LNCaP clone FGC (cell line): ENCODE measurements around the gene SSR4.

ENCODE experiments used
- DNase-seq: peaks from one replicate; pipeline ENCODE4 v3.0.0-alpha.2; 2011; ENCODE audit warnings: low read depth
- H3K4me3 ChIP-seq: 2 replicates; pipeline ENCODE4 v1.5.1; 2011; ENCODE audit warnings: mild to moderate bottlenecking, low read depth, low read length, control low read depth
- CTCF ChIP-seq: IDR thresholded peaks from 2 replicates; pipeline ENCODE4 v1.5.1; 2012; ENCODE audit warnings: mild to moderate bottlenecking; ENCODE audit not compliant: control insufficient read depth, insufficient read depth; ENCODE audit errors: extremely low read depth

The SSR4 gene

GRCh38 chrX:153770601-153771414 lies 23.7 kb upstream of the SSR4 start:
- H3K4me3 ChIP-seq: no peak overlapping the region
- TF ChIP-seq CTCF: no peak
- DNase-seq: no peak

- H3K4me3 ChIP-seq: no peak overlapping the region
- no peak for TF ChIP-seq CTCF
- no peak for DNase-seq
Observed at GRCh38 chrX:153771415-153772315, 22.8 kb upstream of the SSR4 start.

GRCh38 chrX:153772316-153773217 lies 21.9 kb upstream of the SSR4 start:
- DNase-seq: no peak
- TF ChIP-seq CTCF: no peak
- H3K4me3 ChIP-seq: no peak overlapping the region

GRCh38 chrX:153773218-153773611 lies 21.3 kb upstream of the SSR4 start:
- no peak overlapping the region for H3K4me3 ChIP-seq
- no peak for TF ChIP-seq CTCF
- DNase-seq: no peak

GRCh38 chrX:153773741-153774575 lies 20.5 kb upstream of the SSR4 start:
- no peak for TF ChIP-seq CTCF
- no peak for DNase-seq
- no peak overlapping the region for H3K4me3 ChIP-seq

- no peak for DNase-seq
- H3K4me3 ChIP-seq: no peak overlapping the region
- TF ChIP-seq CTCF: no peak
Observed at GRCh38 chrX:153774576-153775292, 19.7 kb upstream of the SSR4 start.
